Measurements from ENCODE around the gene AFAP1L2. TPM values are rescaled to one million over a fixed set of nuclear protein-coding genes. Genes with fewer than 3 reads are reported as not detected.

AFAP1L2 gene
- total RNA-seq, 2 donors from 2014 or later, result 1.8 to 3.0 TPM

GRCh38 chr10:114252883-114253282, 151.4 kb downstream of the AFAP1L2 start:
- peaks cover 2% of the 10 kb centered on the region for H3K4me1 Mint-ChIP-seq
- H3K9me3 ChIP-seq (ENCODE audit: control insufficient read depth, low read length, poor library complexity, severe bottlenecking), result no peaks in the 10 kb centered on the region
- no peaks in the 10 kb centered on the region for H3K36me3 Mint-ChIP-seq (ENCODE audit: low read depth)
- H3K4me3 Mint-ChIP-seq, result no peak overlapping the region
- no peak overlapping the region for H3K27ac Mint-ChIP-seq
- H3K27me3 Mint-ChIP-seq, result peaks cover 31% of the 10 kb centered on the region
- no peak for DNase-seq
- no peak for ATAC-seq

- Mint-ChIP-seq H3K4me3 (no peak overlapping the region), H3K4me1 (peaks cover 2% of the 10 kb centered on the region), H3K36me3 (ENCODE audit: low read depth) (no peaks in the 10 kb centered on the region), H3K27ac (no peak overlapping the region), H3K27me3 (peaks cover 31% of the 10 kb centered on the region)
- DNase-seq (no peak), ATAC-seq (no peak)
- H3K9me3 ChIP-seq (ENCODE audit: control insufficient read depth, low read length, poor library complexity, severe bottlenecking), result no peaks in the 10 kb centered on the region
Observed at GRCh38 chr10:114252092-114252491, 152.2 kb downstream of the AFAP1L2 start.

GRCh38 chr10:114250716-114251115, 153.6 kb downstream of the AFAP1L2 start:
- Mint-ChIP-seq H3K36me3 (ENCODE audit: low read depth) (no peaks in the 10 kb centered on the region), H3K27ac (no peak overlapping the region), H3K4me3 (no peak overlapping the region), H3K27me3 (peaks cover 33% of the 10 kb centered on the region), H3K4me1 (peaks cover 2% of the 10 kb centered on the region)
- no peak for DNase-seq
- ATAC-seq, result no peak
- no peaks in the 10 kb centered on the region for H3K9me3 ChIP-seq (ENCODE audit: control insufficient read depth, low read length, poor library complexity, severe bottlenecking)

GRCh38 chr10:114250236-114250635, 154.1 kb downstream of the AFAP1L2 start:
- H3K4me1 Mint-ChIP-seq, result peaks cover 2% of the 10 kb centered on the region
- no peak for DNase-seq
- peaks cover 35% of the 10 kb centered on the region for H3K27me3 Mint-ChIP-seq
- no peaks in the 10 kb centered on the region for H3K9me3 ChIP-seq (ENCODE audit: control insufficient read depth, low read length, poor library complexity, severe bottlenecking)
- H3K27ac Mint-ChIP-seq, result no peak overlapping the region
- no peak overlapping the region for H3K4me3 Mint-ChIP-seq
- no peak for ATAC-seq
- H3K36me3 Mint-ChIP-seq (ENCODE audit: low read depth), result no peaks in the 10 kb centered on the region

DNA sequence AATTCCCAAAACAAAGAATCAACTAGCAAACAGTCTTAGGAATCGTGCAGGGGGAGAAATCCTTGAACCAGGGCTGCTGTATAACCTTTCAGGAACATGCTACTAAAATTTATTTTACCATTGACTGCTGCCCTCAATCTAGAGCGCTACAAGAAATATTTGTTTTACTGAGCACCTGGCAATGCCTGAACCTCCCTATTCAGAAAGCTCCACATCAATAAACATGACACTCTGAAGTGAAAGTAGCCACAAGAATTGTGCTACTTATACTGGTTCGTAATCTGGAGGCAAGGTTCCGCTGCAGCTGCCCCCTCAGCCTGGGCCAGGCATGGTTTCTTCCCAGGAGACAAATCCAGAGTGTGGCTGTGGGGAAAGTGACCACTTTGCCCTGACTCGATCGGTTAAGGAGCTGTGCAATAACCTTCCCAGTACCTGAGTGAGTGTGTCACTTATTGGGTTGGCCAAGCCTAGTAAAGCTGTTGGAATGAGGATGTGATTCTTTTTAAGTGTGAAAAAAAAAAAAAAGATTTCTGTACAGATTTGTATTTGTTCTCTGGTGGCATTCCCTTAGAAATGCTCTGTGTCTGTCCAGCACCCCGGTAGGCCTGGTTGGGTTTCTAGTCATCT, 157.5 kb downstream of the AFAP1L2 start:
- ATAC-seq, result no peak
- peaks cover 2% of the 10 kb centered on the region for H3K36me3 Mint-ChIP-seq (ENCODE audit: low read depth)
- no peak for DNase-seq
- no peaks in the 10 kb centered on the region for H3K4me1 Mint-ChIP-seq
- peak overlapping the region; percentile 28 for H3K4me3 Mint-ChIP-seq
- H3K9me3 ChIP-seq (ENCODE audit: control insufficient read depth, low read length, poor library complexity, severe bottlenecking), result no peaks in the 10 kb centered on the region
- H3K27me3 Mint-ChIP-seq, result peaks cover 54% of the 10 kb centered on the region
- no peak overlapping the region for H3K27ac Mint-ChIP-seq

DNA sequence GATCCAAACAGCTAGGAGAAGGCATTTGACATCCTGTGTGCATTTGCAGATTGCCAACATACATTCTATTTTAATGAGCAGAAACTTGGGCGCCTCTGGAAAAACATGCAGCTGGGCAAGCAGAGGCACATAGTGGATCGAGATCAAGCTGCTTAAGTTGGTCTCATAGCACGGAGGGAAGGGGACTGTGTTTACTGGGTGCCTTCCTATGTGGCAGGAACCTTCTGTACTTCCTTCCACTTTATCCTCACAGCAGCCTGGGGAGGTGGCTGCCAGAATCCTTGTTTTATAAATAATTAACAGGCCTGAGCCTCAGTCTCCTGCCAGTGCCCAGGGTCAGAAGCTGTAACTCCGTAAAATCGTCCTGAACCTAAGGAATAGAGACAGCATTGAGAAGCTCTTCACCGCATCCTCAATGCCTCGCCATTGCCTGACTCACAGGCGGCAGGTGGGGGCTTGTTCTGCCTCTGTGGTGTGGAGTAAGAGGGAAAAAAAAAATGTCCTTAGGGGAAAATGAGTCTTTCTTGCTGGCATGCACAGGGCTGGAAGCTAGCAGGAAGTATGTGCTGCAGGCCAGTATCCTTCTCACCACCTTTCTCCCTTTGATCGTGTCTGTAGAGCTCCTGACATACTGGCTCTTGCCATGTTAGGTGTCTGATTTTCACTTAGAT, 159.0 kb downstream of the AFAP1L2 start:
- H3K4me3 Mint-ChIP-seq, result no peak overlapping the region
- H3K4me1 Mint-ChIP-seq, result no peaks in the 10 kb centered on the region
- H3K9me3 ChIP-seq (ENCODE audit: control insufficient read depth, low read length, poor library complexity, severe bottlenecking), result no peaks in the 10 kb centered on the region
- H3K27ac Mint-ChIP-seq, result no peak overlapping the region
- H3K36me3 Mint-ChIP-seq (ENCODE audit: low read depth), result peaks cover 2% of the 10 kb centered on the region
- no peak for DNase-seq
- ATAC-seq, result no peak
- H3K27me3 Mint-ChIP-seq, result peaks cover 70% of the 10 kb centered on the region

Other genes starting within 250 kb of the AFAP1L2 start
- 10 to 100 TPM; 44.8 to 47.6 TPM for gene CCDC186, start 230.3 kb downstream of the AFAP1L2 start, total RNA-seq
- gene TDRD1, start 225.1 kb downstream of the AFAP1L2 start, total RNA-seq, result under 1 TPM in 1 of 2 donors, not detected in 1; 0.20 TPM
- not detected for gene VWA2, start 165.2 kb downstream of the AFAP1L2 start, total RNA-seq

All from T-helper 17 cell (primary cell).